GM19463 (cell line): Measurements from ENCODE around the gene DDIAS.
"Not testable (repeated sequence)": the region's sequence is repeated elsewhere in the genome, so short reads cannot be mapped to it uniquely, and the experiment has no call there.

Experiments used
- ATAC-seq: cut with Tn5 transposase; IDR thresholded peaks from one replicate; pipeline ENCODE4 v1.9.1; 2021; ENCODE audit warnings: mild to moderate bottlenecking, moderate library complexity; ENCODE audit not compliant: unreplicated experiment

The DDIAS gene

GRCh38 chr11:82922396-82923173 is 21.0 kb downstream of the DDIAS start:
- not testable (repeated sequence) for ATAC-seq

GRCh38 chr11:82924522-82925224 is 23.1 kb downstream of the DDIAS start:
- ATAC-seq: peak; percentile 61

- peak; percentile 81 for ATAC-seq
These were observed 25.8 kb downstream of the DDIAS start for GRCh38 chr11:82927264-82927880.

DNA sequence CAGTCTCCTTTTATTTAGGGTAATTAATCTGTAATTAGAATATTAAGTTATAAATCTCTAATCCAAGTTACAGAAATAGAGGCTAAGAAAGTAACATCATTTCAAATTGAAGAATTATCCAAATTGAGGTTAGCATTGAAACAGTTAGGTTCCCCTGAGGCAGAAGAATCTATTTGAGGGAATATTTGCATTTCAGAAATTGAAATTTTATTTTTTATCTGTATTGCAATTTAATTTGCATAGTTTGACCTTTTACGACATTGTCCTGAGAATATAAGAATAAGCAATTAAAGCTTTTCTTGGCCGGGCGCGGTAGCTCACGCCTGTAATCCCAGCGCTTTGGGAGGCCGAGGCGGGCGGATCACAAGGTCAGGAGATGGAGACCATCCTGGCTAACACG is 27.6 kb downstream of the DDIAS start:
- no peak for ATAC-seq

DNA sequence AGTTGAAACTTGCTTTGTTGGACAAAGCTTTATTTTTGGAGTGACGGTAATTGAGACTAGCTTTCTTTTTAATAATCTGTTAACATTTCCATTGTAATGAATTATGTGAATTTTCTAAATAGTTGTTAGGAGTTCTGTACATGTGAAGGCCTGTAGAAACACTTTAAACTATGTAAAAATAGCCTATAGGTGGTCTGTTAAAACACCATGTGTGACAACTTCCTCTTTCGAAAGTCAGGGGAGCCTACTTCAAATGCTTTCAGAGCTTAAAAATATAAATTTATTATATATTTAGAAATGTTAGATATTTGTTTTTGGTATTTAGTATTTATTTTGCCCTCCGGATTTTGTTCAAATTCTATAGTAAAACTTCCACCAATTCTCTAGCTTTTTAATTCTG is 28.7 kb downstream of the DDIAS start:
- peak; percentile 47 for ATAC-seq

GRCh38 chr11:82930734-82931133 is 29.2 kb downstream of the DDIAS start:
- ATAC-seq: no peak

DNA sequence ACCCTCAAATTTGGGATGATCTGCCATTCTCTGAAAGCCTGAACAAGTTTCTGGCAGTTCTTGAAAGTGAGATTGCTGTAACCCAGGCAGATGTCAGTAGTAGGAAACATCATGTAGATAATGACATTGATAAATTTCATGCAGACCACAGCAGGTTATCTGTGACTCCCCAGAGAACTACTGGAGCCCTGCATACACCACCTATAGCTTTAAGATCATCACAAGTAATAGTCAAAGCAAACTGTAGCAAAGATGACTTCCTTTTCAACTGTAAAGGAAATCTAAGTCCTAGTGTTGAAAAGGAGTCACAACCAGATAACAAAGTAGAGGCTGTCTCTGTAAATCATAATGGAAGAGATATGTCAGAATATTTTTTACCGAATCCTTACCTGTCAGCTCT is 31.0 kb downstream of the DDIAS start:
- ATAC-seq: no peak

GRCh38 chr11:82936261-82936660 is 34.7 kb downstream of the DDIAS start:
- no peak for ATAC-seq

DNA sequence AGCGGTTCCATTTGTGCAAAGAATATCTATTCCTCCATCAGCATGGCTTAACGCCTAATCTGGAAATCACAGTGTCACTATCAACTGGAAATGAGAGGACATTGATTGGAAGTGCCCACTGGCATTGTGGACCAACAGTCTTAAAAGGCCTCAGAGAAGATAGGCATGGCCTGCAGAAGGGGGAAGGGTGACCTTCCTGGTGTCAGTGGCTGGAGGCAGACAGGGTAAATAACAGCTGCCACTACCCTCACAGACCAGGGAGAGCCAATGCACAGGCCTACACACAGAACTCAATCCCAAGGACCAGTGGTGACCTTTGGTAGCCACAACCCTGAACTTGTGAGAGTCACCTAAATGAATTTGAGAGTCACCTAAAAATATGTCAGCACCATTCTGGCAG is 36.0 kb downstream of the DDIAS start:
- ATAC-seq: no peak

- no peak for ATAC-seq
These were observed 37.9 kb downstream of the DDIAS start for GRCh38 chr11:82939456-82939855.

- ATAC-seq: no peak
These were observed 40.8 kb downstream of the DDIAS start for GRCh38 chr11:82942376-82942775.

DNA sequence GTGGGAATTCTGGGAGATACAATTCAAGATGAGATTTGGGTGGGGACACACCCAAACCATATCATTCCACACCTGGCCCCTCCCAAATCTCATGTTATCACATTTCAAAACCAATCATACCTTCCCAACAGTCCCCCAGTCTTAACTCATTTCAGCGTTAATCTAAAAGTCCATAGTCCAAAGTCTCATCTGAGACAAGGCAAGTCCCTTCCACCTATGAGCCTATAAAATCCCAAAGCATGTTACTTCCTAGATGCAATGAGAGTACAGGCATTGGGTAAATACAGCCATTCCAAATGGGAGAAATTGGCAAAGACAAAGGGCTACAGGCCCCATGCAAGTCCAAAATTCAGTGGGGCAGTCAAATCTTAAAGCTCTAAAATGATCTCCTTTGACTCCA is 41.9 kb downstream of the DDIAS start:
- not testable (repeated sequence) for ATAC-seq

- ATAC-seq: no peak
These were observed 42.7 kb downstream of the DDIAS start for GRCh38 chr11:82944198-82944597.

- not testable (repeated sequence) for ATAC-seq
These were observed 43.5 kb downstream of the DDIAS start for GRCh38 chr11:82945041-82945440.

- no peak for ATAC-seq
These were observed 44.1 kb downstream of the DDIAS start for GRCh38 chr11:82945682-82946081.

- no peak for ATAC-seq
These were observed 47.8 kb downstream of the DDIAS start for GRCh38 chr11:82949352-82949751.

- ATAC-seq: not testable (repeated sequence)
These were observed 49.0 kb downstream of the DDIAS start for GRCh38 chr11:82950502-82950901.

DNA sequence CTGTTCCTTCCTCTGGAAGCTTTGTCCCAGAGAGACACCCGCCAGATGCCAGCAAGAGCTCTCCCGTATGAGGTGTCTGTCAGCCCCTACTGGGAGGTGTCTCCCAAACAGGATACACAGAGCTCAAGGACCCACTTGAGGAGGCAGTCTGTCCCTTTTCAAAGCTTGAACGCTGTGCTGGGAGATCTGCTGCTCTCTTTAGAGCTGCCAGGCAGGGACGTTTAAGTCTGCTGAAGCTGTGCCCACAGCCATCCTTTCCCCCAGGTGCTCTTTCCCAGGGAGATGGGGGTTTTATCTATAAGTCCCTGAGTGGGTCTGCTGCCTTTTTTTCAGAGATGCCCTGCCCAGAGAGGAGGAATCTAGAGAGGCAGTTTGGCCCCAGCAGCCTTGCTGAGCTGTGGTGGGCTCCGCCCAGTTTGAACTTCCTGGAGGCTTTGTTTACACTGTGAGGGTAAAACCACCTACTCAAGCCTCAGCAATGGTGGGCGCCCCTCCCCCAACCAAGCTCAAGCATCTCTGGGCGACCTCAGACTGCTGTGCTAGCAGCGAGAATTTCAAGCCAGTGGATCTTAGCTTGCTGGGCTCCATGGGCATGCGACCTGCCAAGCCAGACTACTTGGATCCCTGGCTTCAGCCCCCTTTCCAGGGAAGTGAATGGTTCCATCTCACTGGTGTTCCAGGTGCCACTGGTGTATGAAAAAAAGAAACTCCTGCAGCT is 54.4 kb downstream of the DDIAS start:
- not testable (repeated sequence) for ATAC-seq

- peak; percentile 86 for ATAC-seq
These were observed 58.6 kb downstream of the DDIAS start for GRCh38 chr11:82959987-82960778.

DNA sequence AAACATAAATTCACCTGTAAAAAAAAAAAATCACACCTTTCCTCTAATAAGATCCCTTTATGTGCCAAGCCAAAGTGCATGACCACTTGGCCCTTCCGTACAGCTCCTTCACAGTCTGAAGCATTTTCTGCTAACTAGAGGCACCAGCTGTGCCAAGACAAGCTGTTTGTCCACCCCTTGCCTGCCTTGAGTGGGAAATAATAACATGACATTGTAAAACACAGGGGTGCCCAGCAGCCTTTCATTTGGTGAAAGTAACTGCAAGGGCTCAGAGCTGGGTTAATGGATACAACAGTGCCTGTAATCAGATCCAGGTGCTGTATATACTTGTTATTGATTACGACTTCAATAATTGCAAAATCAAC is 59.2 kb downstream of the DDIAS start:
- ATAC-seq: peak; percentile 10
